GM12874 (cell line): ENCODE data around the gene SCRG1.

Source experiments
- CTCF ChIP-seq: IDR thresholded peaks from 2 replicates; pipeline ENCODE4 v1.5.1; 2011; ENCODE audit warnings: low read depth, mild to moderate bottlenecking, control low read depth, low read length, moderate library complexity; ENCODE audit not compliant: insufficient read depth

The SCRG1 gene

GRCh38 chr4:173398779-173399415 lies at the start of gene SCRG1:
Gene SCRG1 (minus strand): TSS chr4:173399116. CDS start chr4:173391414, 7,702 bp downstream.
- TF ChIP-seq CTCF: no peak

GRCh38 chr4:173448103-173448502 lies 49.2 kb upstream of the SCRG1 start:
- TF ChIP-seq CTCF: no peak

- no peak for TF ChIP-seq CTCF
Observed at GRCh38 chr4:173446416-173446815, 47.5 kb upstream of the SCRG1 start.

- TF ChIP-seq CTCF: no peak
Observed at GRCh38 chr4:173443121-173443520, 44.2 kb upstream of the SCRG1 start.

- no peak for TF ChIP-seq CTCF
Observed at GRCh38 chr4:173442223-173442932, 43.5 kb upstream of the SCRG1 start.

GRCh38 chr4:173440888-173441287 lies 42.0 kb upstream of the SCRG1 start:
- no peak for TF ChIP-seq CTCF

GRCh38 chr4:173436771-173437265 lies 37.9 kb upstream of the SCRG1 start:
- TF ChIP-seq CTCF: no peak
